ENCODE results near the gene GAREM1.

Gene GAREM1

DNA sequence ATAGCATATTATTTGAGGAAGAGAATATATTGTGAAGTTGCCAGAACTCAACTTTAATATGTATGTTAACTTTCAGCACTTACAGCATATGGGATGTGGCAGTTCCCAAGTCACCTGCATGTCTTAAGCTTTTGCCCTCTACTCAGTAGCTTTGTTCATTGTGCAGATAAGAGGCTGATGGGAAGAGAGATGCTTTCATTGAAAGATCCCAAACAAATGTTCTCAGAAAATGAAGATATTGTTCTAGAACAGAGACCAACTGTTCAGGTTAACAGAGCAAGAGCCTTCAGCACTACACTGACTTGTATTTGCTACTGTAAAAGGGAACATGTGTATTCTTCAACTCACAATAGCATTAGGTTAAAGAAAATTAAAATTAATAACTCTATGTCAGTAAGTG is 28.1 kb downstream of the GAREM1 start:
- no peak for ATAC-seq
- no peaks in the 10 kb centered on the region for H3K9me3 Mint-ChIP-seq
- no peak overlapping the region for H3K4me3 Mint-ChIP-seq
- H3K27ac Mint-ChIP-seq: no peak overlapping the region
- no peaks in the 10 kb centered on the region for H3K4me1 Mint-ChIP-seq
- DNase-seq: no peak
- H3K27me3 Mint-ChIP-seq: peaks cover 34% of the 10 kb centered on the region

DNA sequence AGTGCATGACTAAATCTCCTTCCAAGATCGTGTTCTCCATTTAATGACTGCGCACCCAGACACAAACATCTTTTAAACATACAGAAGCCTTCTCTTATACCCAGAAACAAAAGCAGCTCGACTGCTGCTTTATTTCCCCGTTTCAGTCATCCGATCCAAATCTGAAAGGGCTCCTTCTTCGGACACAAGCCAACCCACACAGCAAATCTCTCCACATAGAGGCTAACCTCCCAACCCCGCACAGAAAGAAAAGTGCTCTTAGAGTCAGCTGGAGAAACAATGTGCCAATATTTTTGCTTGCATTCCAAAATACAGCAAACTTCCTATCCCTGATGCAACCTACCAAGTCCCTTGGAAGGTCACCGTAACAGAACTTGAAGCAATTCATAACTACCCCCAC is 29.1 kb downstream of the GAREM1 start:
- H3K9me3 Mint-ChIP-seq: no peaks in the 10 kb centered on the region
- H3K4me1 Mint-ChIP-seq: no peaks in the 10 kb centered on the region
- ATAC-seq (no peak), DNase-seq (no peak)
- H3K4me3 Mint-ChIP-seq: no peak overlapping the region
- H3K27ac Mint-ChIP-seq: no peak overlapping the region
- peaks cover 34% of the 10 kb centered on the region for H3K27me3 Mint-ChIP-seq

DNA sequence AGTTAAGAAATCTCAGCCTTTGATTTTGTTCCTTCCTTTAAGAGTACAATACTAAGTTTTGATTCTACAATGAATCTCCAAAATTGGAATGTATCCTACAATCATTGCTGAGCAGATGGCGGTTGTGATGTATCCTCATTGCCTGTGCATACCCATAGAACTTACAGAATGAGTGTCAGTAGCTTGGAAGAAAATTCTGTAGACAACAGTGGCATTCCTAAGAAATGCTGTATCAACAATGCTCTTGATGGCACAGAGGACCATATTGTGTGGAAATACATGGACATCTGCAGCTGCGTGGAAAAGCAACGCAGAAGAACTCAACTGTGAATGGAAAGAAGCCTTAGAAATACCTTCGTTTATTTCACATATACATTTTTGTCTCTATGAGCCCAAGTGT is 30.2 kb downstream of the GAREM1 start:
- peaks cover 34% of the 10 kb centered on the region for H3K27me3 Mint-ChIP-seq
- H3K27ac Mint-ChIP-seq: no peak overlapping the region
- H3K9me3 Mint-ChIP-seq: no peaks in the 10 kb centered on the region
- no peaks in the 10 kb centered on the region for H3K4me1 Mint-ChIP-seq
- no peak for ATAC-seq
- DNase-seq: no peak
- H3K4me3 Mint-ChIP-seq: no peak overlapping the region

DNA sequence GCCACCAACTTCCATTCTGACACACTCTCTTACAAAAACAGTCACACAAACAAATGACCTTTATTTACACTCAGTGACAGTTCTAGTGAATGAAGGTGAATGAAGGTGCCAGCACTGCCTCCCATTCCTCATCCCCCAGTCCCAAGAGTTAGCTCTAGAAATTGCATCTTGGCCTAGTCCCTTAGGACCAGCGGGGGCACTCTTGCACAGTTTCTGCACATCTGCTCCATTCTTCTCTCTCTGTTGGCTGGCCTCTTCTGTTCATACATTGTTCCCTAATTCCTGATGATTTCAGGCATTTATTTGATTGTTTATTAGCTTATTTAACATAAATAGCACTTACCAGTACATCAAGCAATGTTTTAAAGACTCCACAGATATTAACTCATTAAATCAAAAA is 30.9 kb downstream of the GAREM1 start:
- ATAC-seq (no peak), DNase-seq (no peak)
- Mint-ChIP-seq H3K4me3 (no peak overlapping the region), H3K27me3 (peaks cover 34% of the 10 kb centered on the region), H3K4me1 (no peaks in the 10 kb centered on the region), H3K27ac (no peak overlapping the region), H3K9me3 (no peaks in the 10 kb centered on the region)

DNA sequence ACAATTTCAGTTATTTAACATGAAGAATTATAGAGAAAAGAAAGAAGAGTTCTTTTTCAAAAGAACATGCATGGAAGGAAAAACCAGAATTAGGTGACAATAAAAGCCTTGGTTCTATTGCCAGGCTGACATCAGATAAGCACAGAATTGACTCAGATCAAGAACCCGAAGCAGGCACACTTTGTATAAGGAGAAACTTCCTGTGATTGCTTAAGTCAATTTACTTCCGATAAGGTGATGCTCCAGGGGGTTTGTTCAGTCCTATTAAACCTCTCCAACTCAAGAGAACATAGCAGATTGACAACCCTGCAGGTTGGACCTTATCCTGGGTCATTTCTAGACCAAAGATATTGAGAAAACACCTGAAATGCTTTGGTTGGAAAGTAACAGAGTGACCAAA is 31.4 kb downstream of the GAREM1 start:
- Mint-ChIP-seq H3K27me3 (peaks cover 34% of the 10 kb centered on the region), H3K27ac (no peak overlapping the region), H3K4me3 (no peak overlapping the region), H3K9me3 (no peaks in the 10 kb centered on the region), H3K4me1 (no peaks in the 10 kb centered on the region)
- ATAC-seq: no peak
- DNase-seq: no peak

DNA sequence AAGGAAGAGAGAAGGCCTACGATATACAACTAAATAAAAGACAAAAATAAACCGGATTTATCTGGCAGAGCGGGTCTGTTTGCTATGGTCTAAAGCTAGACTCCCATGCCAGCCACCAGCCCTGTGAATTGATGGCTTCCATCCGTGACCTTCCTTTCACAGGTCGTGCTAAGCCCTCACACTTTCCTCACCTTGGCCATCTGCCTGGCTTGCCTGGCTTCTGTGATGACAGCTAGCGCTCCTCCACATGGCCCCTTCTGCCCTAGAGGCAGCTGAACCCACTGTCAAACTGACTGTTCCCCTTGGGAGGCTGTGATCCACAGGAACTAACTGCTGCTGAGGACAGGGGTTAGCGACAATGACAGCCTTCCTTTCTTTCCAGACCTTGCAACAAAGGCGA is 32.5 kb downstream of the GAREM1 start:
- H3K4me3 Mint-ChIP-seq: no peak overlapping the region
- ATAC-seq (no peak), DNase-seq (no peak)
- H3K4me1 Mint-ChIP-seq: no peaks in the 10 kb centered on the region
- H3K9me3 Mint-ChIP-seq: no peaks in the 10 kb centered on the region
- H3K27ac Mint-ChIP-seq: no peak overlapping the region
- peaks cover 35% of the 10 kb centered on the region for H3K27me3 Mint-ChIP-seq

DNA sequence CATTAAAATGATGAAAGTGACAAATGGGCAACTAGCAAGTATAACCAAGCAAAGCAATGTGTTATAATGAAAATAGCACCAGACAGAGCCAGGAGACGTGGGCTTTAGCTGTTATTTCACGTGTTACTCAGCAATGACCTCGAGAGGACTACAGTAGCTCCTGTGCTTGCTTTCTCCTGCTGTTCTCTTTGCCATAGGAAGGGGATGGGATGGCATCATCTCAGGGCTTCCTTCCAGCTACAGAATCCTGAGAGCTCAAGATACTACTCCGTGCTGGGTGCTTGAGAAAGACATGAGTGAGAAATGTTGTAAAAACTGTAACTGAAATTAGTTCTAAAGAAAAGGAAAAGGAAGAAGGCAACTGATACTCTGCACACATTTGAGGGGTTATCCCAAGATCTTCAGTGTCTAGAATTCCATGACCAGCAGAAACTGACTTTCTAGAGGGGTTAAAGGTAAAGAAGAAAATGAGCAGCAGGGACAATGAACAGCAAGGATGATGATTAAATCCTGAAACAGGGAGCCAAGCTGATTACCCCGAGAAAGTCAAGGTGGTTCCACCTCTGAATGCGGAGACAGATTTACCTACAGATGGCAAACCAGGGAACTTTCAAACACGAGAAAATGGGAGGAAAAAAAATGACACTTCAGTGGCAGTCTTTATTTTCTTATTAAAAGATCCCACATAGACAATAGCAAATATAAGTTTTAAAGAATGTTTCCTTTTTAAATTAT is 33.4 kb downstream of the GAREM1 start:
- ATAC-seq (no peak), DNase-seq (no peak)
- Mint-ChIP-seq H3K4me3 (no peak overlapping the region), H3K27me3 (peaks cover 44% of the 10 kb centered on the region), H3K9me3 (peaks cover 3 to 5% of the 10 kb centered on the region in 2 donors), H3K27ac (no peak overlapping the region), H3K4me1 (no peaks in the 10 kb centered on the region)

DNA sequence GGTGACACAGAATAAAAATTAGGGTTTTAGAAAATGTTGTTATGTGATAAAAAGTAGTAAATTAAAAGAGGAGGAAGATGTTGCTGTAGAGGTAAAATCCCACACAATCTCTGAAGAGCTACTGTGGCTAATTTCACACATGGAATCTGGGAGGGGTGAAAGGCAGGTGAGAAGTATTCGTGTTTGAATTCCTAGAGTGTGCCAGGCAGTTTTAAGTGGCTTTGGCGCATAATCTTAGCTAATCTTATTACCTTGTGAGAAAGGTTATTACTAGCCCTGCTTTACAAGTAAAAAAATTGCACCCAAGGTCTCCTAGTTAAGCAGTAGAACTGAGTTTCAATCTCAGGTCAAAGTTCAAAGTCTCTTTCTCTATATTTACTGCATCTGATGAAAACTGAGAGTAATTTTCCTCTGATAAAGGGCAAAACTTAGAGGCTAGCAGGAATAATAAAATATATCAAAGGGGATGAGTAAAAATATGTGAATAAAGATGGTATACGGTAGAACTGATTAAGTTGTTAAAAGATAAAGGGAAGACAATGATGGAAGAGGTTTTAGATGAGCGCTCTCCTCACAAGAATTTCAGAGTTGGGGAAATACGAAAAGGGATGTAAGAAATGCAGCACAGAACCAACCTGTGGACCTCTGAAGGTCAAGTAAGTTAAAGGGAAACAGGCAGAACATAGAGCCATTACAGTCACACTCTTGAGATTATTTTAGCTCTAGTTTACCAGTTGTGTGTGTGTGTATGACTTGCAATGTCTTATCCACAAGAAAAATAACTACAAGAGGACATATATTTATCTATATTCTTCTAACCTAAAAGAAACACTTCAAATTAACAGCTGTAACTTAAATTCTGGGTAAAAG is 34.8 kb downstream of the GAREM1 start:
- Mint-ChIP-seq H3K27ac (no peak overlapping the region), H3K27me3 (peaks cover 38% of the 10 kb centered on the region), H3K4me1 (no peaks in the 10 kb centered on the region), H3K4me3 (no peak overlapping the region), H3K9me3 (peaks cover 5 to 10% of the 10 kb centered on the region in 2 donors)
- ATAC-seq (no peak), DNase-seq (no peak)

DNA sequence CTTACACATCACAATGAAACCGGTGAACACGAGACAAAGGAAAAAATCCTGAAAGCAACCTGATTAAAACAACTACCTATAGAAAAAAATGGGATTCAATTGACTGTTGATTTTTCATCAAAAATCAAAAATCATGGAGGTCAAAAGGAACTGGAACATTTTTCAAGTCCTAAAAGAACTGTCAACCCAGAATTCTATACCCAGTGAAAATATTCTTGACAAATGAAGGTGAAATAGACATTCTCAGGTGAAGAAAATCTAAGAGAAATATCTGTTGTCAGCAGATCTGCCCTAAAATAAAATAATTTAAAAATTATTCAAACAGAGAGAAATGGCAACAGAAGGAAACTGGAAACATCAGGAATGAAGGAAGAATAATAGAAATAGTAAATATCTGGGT is 38.9 kb downstream of the GAREM1 start:
- Mint-ChIP-seq H3K4me3 (no peak overlapping the region), H3K27me3 (peaks cover 29% of the 10 kb centered on the region), H3K27ac (no peak overlapping the region), H3K9me3 (peaks cover 5 to 24% of the 10 kb centered on the region in 2 donors), H3K4me1 (no peaks in the 10 kb centered on the region)
- ATAC-seq (no peak), DNase-seq (no peak)

DNA sequence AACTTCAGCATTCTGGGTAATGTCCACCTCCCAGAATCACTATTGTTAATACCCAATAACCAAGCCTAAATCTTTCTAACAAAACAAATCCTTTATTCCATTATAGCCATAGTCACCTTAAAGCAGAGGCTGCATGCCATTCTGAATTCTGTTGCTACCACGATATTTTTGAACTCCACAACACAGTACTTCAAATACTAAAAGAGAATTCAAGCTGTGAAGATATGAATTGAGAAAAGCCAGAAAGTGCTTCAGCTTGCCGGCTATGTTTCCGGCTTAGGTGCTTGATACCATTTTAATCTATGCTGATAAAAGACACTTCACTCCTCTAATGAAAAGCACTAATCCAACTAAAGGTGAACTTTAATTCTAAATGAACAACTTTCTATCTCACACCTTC is 41.3 kb downstream of the GAREM1 start:
- Mint-ChIP-seq H3K9me3 (peaks cover 5 to 24% of the 10 kb centered on the region in 2 donors), H3K27ac (no peak overlapping the region), H3K4me3 (no peak overlapping the region), H3K27me3 (peaks cover 29% of the 10 kb centered on the region), H3K4me1 (no peaks in the 10 kb centered on the region)
- no peak for ATAC-seq
- DNase-seq: no peak

DNA sequence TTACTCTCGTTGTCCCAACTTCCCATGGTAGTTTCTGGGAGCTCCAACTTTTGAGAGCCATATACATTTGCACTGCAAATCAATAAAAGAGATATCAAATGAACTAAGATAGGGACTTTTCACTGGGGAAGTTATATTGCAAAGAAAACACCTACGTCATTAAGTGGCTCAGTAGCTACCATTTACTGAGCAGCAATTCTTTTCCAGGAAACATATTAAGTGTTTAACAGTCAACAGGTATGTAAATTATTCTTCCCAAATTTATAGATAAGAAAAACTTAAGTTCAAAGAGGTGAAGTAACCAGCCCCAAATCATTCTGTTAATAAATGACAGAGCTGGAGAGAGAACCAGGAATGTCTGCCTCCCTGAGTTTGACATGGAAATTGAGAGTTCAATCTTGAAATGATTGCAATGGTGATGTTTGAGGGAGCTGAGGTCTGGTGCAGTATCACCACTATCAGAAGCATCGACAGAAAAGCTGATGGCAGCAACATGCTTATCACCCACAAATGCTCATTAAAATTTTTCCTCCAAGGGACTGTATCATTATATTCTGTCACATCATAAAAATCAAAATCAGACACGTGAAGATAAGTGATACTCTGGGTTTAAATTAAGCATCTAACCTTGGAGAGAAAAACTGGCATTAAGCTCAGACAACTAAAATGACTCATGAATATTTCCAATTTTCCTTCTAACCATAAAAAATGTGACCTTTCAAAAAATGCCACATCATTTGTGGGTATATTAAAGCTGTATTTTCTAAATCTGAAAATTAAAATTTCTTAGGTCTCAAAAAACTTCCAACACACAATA is 43.4 kb downstream of the GAREM1 start:
- no peak overlapping the region for H3K4me3 Mint-ChIP-seq
- H3K4me1 Mint-ChIP-seq: no peaks in the 10 kb centered on the region
- H3K9me3 Mint-ChIP-seq: peaks cover 0 to 21% of the 10 kb centered on the region in 2 donors
- ATAC-seq: no peak
- no peak for DNase-seq
- no peak overlapping the region for H3K27ac Mint-ChIP-seq
- peaks cover 22% of the 10 kb centered on the region for H3K27me3 Mint-ChIP-seq

DNA sequence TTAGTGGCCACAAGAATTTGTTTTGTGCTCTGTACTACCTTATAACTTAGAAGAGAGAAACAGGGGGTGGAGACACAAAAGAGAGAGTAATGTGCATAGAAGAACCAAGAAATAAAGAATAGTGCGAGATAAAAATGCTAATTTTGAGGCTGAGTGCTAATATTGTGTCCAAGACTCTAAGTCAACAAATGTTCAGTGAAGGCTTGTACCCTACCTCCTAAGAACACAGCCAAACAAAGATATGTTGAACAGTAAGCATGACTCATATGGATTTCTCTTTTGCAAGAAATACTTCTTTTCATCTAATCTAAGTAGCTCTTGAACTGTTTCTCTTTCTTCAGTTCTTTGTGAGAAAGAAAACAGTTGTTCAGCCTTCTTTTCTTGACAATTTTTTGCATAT is 45.2 kb downstream of the GAREM1 start:
- peaks cover 27% of the 10 kb centered on the region for H3K27me3 Mint-ChIP-seq
- peaks cover 0 to 10% of the 10 kb centered on the region in 2 donors for H3K9me3 Mint-ChIP-seq
- ATAC-seq (no peak), DNase-seq (no peak)
- H3K4me3 Mint-ChIP-seq: no peak overlapping the region
- no peak overlapping the region for H3K27ac Mint-ChIP-seq
- no peaks in the 10 kb centered on the region for H3K4me1 Mint-ChIP-seq

DNA sequence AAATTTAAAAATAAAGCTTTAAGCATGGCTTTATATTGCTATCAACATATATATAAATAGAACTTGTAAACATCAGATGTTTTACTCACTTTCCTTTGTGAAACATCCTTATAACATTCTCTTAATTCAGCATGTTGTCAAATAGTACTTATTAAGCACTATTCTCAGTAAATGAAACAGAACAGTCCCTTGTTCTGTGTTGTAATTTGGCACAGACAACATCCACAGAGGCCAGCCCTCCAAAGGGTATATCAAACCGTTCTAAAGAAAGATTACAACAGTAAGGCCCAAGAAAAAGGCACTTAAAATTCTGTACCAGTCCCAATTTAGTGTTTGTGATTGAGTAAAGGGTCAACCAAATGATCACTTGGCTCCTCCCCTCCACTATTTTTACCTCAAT is 46.0 kb downstream of the GAREM1 start:
- ATAC-seq: no peak
- Mint-ChIP-seq H3K4me3 (no peak overlapping the region), H3K4me1 (no peaks in the 10 kb centered on the region), H3K27me3 (peaks cover 27% of the 10 kb centered on the region), H3K27ac (no peak overlapping the region), H3K9me3 (peaks cover 0 to 7% of the 10 kb centered on the region in 2 donors)
- DNase-seq: no peak

DNA sequence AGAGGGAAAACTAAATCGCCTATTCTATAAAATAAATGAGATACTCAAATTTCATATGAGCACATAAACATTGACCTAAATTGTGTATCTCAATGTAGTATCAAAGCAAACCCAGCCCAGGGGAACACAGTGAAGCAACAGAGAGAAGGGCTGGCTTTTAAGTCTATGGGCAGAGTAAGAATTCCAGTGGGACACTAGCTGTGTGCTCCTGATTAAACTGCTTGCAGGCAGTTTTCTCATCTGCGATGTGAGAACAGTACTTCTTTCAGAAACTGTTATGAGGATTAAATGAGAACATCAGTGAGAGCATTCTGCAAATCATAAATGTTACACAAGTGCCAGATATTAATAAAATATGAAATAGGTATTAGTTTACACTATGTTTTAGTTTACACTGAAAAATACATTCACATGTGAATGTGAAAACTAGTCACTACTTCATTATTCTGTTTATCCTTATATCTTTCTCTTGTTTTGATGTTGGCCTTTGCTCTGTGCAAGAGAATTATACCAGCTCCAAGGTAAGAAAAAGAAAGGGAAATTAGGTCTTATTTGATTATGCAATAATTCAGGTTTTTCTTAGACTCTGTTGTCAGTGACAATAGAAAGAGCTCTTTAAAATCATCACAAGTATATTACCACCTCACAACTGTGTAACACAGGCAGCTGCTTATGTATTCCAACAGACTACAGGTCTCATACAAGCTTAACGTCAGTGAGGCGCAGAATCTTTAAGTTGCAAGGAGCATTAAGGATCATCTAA is 47.5 kb downstream of the GAREM1 start:
- DNase-seq (no peak), ATAC-seq (no peak)
- no peak overlapping the region for H3K27ac Mint-ChIP-seq
- H3K9me3 Mint-ChIP-seq: no peaks in the 10 kb centered on the region
- no peaks in the 10 kb centered on the region for H3K4me1 Mint-ChIP-seq
- H3K27me3 Mint-ChIP-seq: peaks cover 14% of the 10 kb centered on the region
- H3K4me3 Mint-ChIP-seq: no peak overlapping the region

DNA sequence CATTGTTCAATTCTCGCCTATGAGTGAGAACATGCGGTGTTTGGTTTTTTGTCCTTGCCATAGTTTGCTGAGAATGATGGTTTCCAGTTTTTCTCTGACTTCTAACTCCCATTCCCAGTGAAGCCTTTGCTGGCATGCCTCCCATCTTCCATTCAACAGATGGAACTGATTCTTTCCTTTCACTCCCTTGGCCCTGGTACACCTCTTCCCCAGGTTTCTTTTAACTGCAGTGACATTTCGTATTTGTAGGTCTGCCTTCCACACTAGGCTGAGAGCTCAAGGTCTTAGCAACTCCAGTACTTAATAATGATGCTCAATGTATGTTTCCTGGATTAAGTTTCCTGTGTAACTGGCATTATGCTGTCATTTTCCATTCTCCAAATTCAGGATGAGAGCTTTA is 48.5 kb downstream of the GAREM1 start:
- DNase-seq (no peak), ATAC-seq (no peak)
- Mint-ChIP-seq H3K4me1 (no peaks in the 10 kb centered on the region), H3K27ac (no peak overlapping the region), H3K27me3 (peaks cover 12% of the 10 kb centered on the region), H3K9me3 (no peaks in the 10 kb centered on the region), H3K4me3 (no peak overlapping the region)

Data from stimulated activated naive CD8-positive, alpha-beta T cell treated with anti-CD3 and anti-CD28 coated beads, Interleukin-15, amount 100 ng/mL, for 72 hours (primary cell).